SIG-M5 treated with dmso at 0.1 percent for 504 hours (cell line): ENCODE data around the gene PRR23E.

Source experiments
- DNase-seq: peaks from one replicate; lab custom pipeline; 2025; ENCODE audit not compliant: unreplicated experiment; lab: John Stamatoyannopoulos, UW

PRR23E gene

DNA sequence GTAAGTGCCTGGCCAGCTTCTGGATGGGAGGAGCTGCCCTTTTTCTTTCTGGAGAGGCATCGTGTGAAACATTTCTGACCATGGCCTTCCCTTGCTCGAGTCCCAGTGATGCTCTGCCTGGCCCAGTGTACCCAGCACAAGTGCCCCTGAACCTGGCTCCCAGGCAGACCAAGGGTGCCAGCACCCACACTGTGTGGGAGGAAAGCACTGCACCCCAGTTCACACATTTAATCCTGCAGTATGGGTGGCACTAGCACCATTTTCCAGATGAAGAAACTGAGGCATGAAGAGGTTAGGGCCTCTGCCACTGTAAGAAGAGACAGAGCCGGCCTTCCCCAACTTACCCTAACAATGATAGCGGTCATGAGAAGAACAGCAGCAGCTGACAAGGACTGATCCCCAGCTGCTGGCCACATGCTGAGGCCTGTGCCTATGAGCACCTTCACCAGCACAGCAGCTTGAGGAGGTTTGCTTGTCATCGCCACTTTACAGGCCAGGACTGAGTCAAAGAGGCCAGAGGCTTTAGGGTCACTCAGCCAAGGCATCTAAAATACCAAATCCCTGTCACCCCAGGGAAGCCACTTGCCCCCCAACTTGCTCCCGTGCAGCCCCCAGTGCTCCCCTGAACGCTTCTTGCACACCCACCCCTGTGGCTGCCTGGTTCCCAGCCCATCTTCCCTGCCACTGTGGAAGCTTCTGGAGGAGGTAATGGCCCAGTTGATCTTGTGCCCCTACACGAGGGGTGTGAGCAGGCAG, 15.0 kb downstream of the PRR23E start:
- no peak for DNase-seq

DNA sequence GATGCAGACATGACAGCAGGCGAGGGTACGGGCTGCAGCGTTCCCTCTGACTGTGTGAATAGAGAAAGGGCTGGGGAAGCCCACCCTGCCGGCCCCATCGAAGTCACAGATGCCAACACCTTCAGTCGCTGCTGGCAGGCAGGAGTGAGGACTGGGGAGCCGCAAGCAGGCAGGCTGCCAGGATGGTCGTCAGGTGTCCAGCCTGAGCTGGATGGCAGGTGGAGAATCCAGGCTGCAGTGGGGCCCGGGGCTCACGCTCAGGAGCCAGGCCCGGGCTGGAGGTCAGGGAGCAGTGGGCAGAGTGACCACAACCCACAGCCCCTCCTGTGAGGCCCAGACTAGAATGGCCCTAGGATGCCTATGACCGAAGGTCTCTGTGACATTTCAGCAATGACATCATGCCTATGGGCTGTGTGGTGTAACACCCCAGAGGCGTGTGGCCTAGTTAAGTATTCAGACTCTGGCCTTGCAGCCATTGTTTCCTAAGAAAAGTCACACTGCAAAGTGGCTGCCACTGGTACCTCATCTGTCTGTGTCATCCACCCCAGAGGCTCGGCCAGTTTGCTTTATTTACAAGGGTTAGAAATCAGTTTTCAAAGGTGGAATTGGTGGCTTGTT, 15.7 kb downstream of the PRR23E start:
- no peak for DNase-seq

DNA sequence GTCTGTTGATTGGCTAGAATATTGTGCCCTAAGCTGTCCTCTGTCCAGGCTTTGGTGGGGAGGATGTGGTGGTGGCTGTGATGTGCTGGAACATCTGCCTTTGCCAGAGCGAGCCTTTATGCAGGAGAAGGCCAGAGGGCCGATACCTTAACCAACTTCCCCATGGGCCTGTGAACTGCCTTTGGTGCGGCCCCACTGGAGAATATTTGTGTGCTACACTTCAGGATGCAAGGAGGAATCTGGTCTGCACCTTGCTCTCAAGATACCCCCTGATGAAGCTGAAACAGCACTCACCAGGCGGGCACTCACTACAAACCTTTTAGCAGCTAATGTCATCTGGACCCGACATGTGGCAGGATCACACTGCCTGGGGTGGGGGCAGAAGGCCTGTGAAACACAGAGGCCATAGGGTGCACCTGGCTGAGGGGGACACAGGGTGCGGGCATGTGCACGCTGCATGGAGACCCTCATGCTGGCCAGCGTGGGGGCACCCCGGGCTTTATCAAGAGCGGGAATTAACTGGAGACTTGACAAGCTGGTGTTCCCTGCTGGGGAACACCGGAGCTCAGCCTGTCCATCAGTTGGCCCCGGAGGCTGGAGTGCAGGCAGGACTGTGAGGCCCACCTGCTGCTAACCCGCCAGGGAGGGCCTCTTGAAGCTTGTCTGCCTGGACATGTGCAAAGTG, 16.4 kb downstream of the PRR23E start:
- no peak for DNase-seq

GRCh38 chr3:127209840-127210653, 17.1 kb downstream of the PRR23E start:
- DNase-seq: no peak

- DNase-seq: no peak
Observed at GRCh38 chr3:127210654-127210943, 17.7 kb downstream of the PRR23E start.

DNA sequence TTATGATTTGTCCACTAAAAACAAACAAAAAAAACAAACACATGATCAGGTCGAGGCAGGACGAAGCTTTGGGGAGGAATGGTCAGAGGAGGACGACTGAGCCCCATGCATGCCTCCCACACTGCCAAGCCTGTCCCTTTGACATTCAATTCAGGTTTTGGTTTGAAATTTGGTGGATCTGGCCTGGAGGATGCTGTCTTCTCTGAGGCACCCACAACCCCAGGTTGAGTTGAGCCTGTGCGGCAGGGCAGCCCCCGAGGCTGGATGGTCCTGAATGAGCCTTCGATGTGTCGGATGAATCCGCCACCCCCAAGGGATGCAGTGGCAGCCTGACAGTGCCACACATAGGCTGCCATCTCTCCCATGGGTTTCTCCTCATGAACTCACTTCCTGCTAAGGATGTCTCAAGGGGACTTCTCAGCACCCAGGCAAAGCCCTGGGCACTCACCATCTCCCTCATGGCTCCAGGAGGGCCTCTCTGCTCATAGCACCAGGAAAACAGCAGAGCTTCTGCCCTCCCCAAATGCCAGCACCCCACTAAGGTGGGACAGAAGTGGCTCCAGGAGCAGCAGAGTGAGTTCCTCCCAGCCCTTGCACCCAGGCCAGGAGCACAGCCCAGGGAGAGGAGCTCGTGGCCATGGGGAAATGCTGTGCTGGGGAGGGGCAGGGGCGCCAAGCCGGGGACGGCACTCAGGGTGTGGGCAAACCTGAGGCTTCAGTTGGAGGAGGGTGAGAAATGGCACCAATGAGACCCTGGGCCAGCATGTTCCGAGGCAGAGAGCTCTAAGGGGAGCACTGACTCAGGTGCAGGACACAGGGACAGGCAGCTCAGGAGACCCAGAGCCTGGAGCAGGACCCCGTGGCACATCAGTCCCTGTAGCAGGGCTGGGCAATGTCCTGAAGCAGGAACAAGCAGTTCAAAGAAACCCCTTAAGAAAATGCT, 18.5 kb downstream of the PRR23E start:
- no peak for DNase-seq

DNA sequence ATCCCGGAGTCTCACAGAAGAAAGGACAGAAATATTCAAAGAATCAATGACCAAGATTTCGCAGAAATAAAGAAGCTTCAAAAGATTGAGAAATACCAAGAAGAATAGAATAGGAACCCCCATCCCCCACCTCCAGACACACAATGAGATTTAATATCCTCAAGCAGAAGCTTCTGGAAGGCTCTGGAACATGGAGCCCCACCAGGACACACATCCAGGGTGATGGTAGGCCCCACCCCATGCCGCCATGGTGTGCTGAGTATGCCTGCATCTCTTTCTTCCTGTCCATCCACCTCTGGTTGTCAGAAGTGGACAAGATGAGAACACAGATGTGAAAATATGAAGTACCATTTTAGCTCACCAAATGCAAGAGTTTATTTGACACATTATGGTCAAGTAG, 19.3 kb downstream of the PRR23E start:
- no peak for DNase-seq

GRCh38 chr3:127212711-127213110, 19.8 kb downstream of the PRR23E start:
- no peak for DNase-seq

DNA sequence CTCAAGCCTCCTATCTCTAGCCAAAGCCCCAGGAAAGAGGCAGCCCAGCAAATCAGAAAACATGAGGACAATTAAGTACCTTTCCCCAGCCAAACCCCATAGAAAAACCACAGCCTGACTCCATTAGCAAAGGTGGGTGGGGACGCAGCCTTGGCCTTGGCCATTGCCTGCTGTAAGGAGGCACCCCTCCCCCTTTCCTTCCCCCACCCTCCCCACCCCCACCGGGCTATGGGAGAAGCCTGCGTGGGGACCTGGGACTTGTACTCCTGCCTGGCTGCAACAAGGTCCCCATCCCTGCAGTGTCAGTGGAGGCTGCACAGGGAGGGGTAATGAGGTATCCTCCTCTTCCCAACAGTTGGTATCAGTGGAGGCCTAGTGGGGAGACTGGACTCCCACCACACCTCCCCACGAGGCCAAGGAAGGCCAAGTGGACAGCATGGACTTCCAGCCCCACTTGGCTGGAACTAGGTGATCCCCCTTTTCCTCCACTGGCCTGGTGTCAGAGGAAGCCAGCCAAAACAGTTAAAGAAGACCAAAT, 20.5 kb downstream of the PRR23E start:
- DNase-seq: no peak

DNA sequence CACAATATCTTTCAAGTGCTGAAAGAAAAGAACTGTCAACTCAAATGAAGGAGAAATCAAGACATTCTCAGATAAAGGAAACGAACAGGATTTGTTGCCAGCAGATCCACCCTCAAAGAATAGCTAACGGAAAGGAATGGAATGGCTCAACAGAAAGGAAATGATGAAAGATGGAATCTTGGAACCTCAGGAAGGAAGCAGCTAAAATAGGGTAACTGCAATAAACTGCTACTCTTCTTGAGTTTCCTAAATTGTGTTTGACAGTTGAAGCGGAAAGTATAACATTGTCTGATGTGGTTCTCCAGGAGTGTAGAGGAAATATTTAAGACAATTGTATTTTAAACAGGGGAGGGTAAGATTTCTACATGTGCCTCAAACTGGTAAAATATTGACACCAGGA, 22.0 kb downstream of the PRR23E start:
- no peak for DNase-seq

DNA sequence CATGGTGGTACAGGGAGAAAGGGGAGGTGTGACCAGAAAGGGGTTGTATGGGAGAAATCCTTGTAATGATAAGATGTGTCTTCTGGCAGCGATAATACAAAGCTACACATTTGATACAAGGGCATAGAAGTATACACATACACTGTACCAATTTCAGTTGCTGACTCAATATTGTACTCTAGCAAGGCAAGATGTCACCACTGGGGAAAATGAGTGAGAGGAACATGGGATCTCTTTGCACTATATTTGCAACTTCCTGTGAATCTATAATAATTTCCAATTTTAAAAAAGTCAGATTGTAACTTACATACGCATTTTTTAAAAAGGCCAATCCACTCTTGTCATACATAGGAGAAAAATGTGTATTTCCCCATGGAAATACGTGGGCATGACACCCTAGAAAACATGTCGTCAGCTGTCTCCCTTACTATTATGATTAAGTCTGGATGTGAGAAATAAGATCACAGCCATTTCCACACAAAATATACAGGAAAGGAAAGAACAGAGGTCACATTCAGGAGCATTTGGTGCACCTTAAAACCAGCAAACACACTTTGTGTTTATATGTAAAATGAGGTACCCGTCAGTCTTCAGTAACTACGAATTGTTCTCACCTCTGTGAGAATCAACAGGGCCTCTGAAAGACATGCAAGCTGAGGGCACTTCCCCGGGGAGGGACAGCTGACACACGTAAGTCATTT, 22.9 kb downstream of the PRR23E start:
- no peak for DNase-seq

GRCh38 chr3:127216415-127217261, 23.7 kb downstream of the PRR23E start:
- no peak for DNase-seq

- DNase-seq: no peak
Observed at GRCh38 chr3:127217596-127218453, 24.9 kb downstream of the PRR23E start.

DNA sequence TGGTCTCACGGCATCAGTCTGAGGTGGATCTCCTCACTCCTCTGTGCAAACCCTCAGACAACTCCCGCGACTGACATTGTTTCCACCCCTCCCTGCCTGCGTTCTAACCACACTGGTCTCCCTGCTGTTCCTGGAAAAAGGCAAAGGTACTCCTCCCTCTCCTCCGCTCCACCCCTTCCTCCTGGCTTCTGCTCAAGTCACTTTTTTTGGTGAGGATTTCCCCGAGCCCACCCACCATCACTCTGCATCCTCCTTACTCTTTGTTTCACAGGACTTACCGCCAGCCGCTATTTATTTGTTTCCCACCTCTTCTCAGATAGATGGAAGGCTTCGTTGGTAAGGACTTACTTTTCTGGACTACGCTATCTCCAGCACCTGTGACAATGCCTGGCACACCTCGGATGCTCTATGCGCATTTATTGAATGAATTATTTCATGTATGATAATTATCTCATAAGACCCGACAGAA, 25.6 kb downstream of the PRR23E start:
- DNase-seq: no peak

- no peak for DNase-seq
Observed at GRCh38 chr3:127220497-127220896, 27.6 kb downstream of the PRR23E start.

DNA sequence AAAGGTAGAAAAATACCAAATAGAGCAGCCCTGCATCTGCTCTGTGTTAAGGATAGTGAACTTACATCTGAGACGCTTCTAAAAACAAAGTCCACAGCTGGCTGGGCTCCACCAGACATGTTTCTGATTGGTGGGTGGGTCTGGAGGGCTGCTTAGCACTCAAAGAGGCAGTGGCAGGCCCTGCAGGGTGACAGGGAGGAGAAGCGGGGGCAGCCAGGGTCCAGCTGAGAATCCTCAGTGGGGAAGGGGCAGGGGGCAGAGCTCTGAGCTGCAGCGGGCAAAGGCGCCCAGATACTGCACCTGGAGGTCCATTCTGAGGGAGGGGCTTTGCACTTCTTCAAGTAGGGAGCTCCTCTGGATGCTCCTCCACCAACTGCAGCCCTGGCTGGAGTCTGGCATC, 28.1 kb downstream of the PRR23E start:
- DNase-seq: no peak

DNA sequence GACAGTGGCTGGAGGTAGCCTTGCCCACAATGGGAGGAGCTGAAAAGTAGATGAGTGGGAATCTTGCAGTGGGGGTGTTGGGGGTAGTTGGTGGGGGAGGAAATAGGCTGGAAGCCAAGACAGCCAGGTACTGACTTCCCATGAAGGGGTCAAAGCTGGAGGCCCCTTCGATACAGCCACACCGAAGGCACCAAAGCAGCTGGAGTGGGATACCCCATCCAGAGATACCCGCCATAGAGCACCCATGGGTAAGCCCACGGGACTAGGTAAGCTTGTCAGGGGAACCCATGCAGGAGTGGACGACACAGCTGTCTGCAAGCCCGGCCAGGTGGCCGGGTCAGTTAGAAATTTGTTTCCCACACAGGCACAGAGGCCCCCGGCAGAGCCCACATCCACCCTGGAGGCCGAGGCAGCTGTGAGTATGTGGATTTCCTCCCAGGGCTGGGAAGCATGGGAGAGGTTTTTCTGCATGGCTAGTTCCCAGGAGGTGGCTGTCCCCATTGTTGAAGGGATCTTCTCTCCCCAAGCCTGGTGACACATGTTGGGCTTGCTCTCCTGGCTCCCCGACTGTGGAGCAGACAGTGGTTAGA, 28.6 kb downstream of the PRR23E start:
- no peak for DNase-seq
